Choroid plexus epithelial cell (primary cell): ENCODE data around the gene CD164L2.

ENCODE experiments used
- DNase-seq: peaks from one replicate; pipeline ENCODE4 v3.0.0-alpha.2; 2010; ENCODE audit warnings: low read depth
- H3K4me3 ChIP-seq: 2 replicates; pipeline ENCODE4 v1.5.1; 2011; ENCODE audit warnings: low read depth, mild to moderate bottlenecking, control low read depth, low read length, moderate library complexity
- CTCF ChIP-seq: conservative IDR thresholded peaks from 2 replicates; pipeline ENCODE4 v1.5.1; 2011; ENCODE audit warnings: low read depth, mild to moderate bottlenecking, control low read depth, inconsistent platforms, low read length, moderate library complexity

Gene CD164L2

GRCh38 chr1:27374362-27375086 lies 8.6 kb downstream of the CD164L2 start, which contains the start of gene FCN3:
TSS of gene FCN3 (minus strand) at chr1:27374824. CDS start at chr1:27374818, 6 bp downstream.
- TF ChIP-seq CTCF: no peak
- no peak within 1 kb of the TSS for H3K4me3 ChIP-seq
- no peak for DNase-seq

GRCh38 chr1:27372808-27373690 lies 10.1 kb downstream of the CD164L2 start:
- TF ChIP-seq CTCF: peak; percentile 47
- no peak for DNase-seq

GRCh38 chr1:27372022-27372807 lies 10.9 kb downstream of the CD164L2 start:
- H3K4me3 ChIP-seq: no peak overlapping the region
- no peak for DNase-seq
- no peak for TF ChIP-seq CTCF

More at GRCh38 chr1:27372808-27373690, 10.1 kb downstream of the CD164L2 start:
- no peak overlapping the region for H3K4me3 ChIP-seq

- peak; percentile 52 for DNase-seq
- peak; percentile 49 for TF ChIP-seq CTCF
- no peak overlapping the region for H3K4me3 ChIP-seq
These were observed 14.1 kb downstream of the CD164L2 start for GRCh38 chr1:27368869-27369582.

- no peak for TF ChIP-seq CTCF
- H3K4me3 ChIP-seq: peak overlapping the region; percentile 72
These were observed 15.9 kb downstream of the CD164L2 start for GRCh38 chr1:27367160-27367650.

GRCh38 chr1:27366411-27367159 lies 16.5 kb downstream of the CD164L2 start, which contains the start of gene MAP3K6:
TSS of gene MAP3K6 (minus strand) at chr1:27366961. CDS start at chr1:27366597, 364 bp downstream.
- TF ChIP-seq CTCF: peak; percentile 15
- H3K4me3 ChIP-seq: peak within 1 kb of the TSS; percentile 72
- DNase-seq: peak; percentile 68

More at GRCh38 chr1:27367160-27367650, 15.9 kb downstream of the CD164L2 start:
- DNase-seq: no peak
